Gastroesophageal sphincter (tissue), 4 donors: ENCODE results near the gene TAPBP. TPM values are rescaled to one million over a fixed set of nuclear protein-coding genes. Genes with fewer than 3 reads are reported as not detected.

ENCODE experiments used
- ATAC-seq: fragments of 150-250 bp; one replicate; pipeline ENCODE4 v1.9.1; 2016; ENCODE audit warnings: mild to moderate bottlenecking, moderate library complexity
- H3K27ac ChIP-seq, 4 donors: fragments of 200-600 bp; sonication (generic) in 3 of 4; 1 replicate in 3 of 4; 2 replicates in 1 of 4; pipeline ENCODE4 v1.5.1; 2016 to 2019
- H3K27me3 ChIP-seq: fragments of 200-600 bp; sonication (generic); one replicate; pipeline ENCODE4 v1.5.1; 2019
- H3K36me3 ChIP-seq, 2 donors: fragments of 200-600 bp; sonication (generic); one replicate each; pipeline ENCODE4 v1.5.1; 2019; ENCODE audit warnings: control low read depth in 1 of 2
- H3K4me1 ChIP-seq, 3 donors: fragments of 200-600 bp; sonication (generic); 1 replicate in 2 of 3; 2 replicates in 1 of 3; pipeline ENCODE4 v1.5.1; 2016 to 2019; ENCODE audit warnings: control low read depth in 2 of 3
- H3K4me3 ChIP-seq, 2 donors: fragments of 200-600 bp; sonication (generic); one replicate each; pipeline ENCODE4 v1.5.1; 2019; ENCODE audit warnings: mild to moderate bottlenecking in 1 of 2, moderate library complexity in 1 of 2
- H3K9me3 ChIP-seq, 3 donors: fragments of 200-600 bp; sonication (generic); one replicate each; pipeline ENCODE4 v1.5.1; 2017 to 2019; ENCODE audit warnings: control low read depth in 2 of 3
- CTCF ChIP-seq, 4 experiments: fragments of 200-600 bp in 2 of 4; fragments of 450-650 bp in 2 of 4; sonication (generic) in 1 of 4; IDR thresholded peaks; one replicate each; pipeline ENCODE4 v1.5.1; 2017 to 2019; ENCODE audit warnings: antibody characterized with exemption in 4 of 4, mild to moderate bottlenecking in 2 of 4, moderate library complexity in 2 of 4
- EP300 ChIP-seq: sonication (generic); formaldehyde crosslinking; IDR thresholded peaks from one replicate; pipeline ENCODE4 v1.6.1; 2017; ENCODE audit warnings: antibody characterized with exemption, mild to moderate bottlenecking
- POLR2A ChIP-seq, 2 donors: fragments of 450-650 bp; IDR thresholded peaks; one replicate each; pipeline ENCODE4 v1.6.1; 2017; ENCODE audit warnings: antibody characterized with exemption in 2 of 2, mild to moderate bottlenecking in 2 of 2, moderate library complexity in 1 of 2
- POLR2AphosphoS5 ChIP-seq: sonication (generic); formaldehyde crosslinking; IDR thresholded peaks from one replicate; pipeline ENCODE4 v1.6.1; 2017; ENCODE audit warnings: antibody characterized with exemption
- WGBS, 2 donors: methylation state at CpG; one replicate each; pipeline ENCODE4 v1.1.5; 2018; ENCODE audit warnings: low coverage in 1 of 2; 5-methylcytosine and 5-hydroxymethylcytosine counted together
- total RNA-seq, 4 donors: library from RNA; depleted of rRNA; stranded (reverse); fragments of >200 nt; gene quantifications; one replicate each; pipeline ENCODE4 v1.1.0, GENCODE V29; 2016

TAPBP gene
- total RNA-seq, 4 donors from 2014 or later = 62.9 to 136 (median 69.2) TPM

GRCh38 chr6:33339193-33339592 lies 25.3 kb upstream of the TAPBP start:
- WGBS, 2 donors = 81 to 85% methylated on average over 4 to 5 of the region's 6 CpGs
- H3K4me1 ChIP-seq = no peaks in the 10 kb centered on the region
- H3K4me3 ChIP-seq = no peak overlapping the region
- H3K9me3 ChIP-seq = no peaks in the 10 kb centered on the region
- ATAC-seq = no peak
- H3K27ac ChIP-seq = no peak overlapping the region
- TF ChIP-seq EP300 = no peak
- no peak for TF ChIP-seq POLR2A (IDR thresholded peaks at IDR 0.05)
- no peak for TF ChIP-seq POLR2AphosphoS5
- TF ChIP-seq CTCF (IDR thresholded peaks at IDR 0.05) = no peak
- no peaks in the 10 kb centered on the region for H3K27me3 ChIP-seq
- H3K36me3 ChIP-seq = no peaks in the 10 kb centered on the region

GRCh38 chr6:33336495-33336894 lies 22.6 kb upstream of the TAPBP start:
- TF ChIP-seq POLR2AphosphoS5 (no peak), EP300 (no peak), CTCF (IDR thresholded peaks at IDR 0.05) (no peak), POLR2A (IDR thresholded peaks at IDR 0.05) (no peak)
- H3K36me3 ChIP-seq = no peaks in the 10 kb centered on the region
- no peaks in the 10 kb centered on the region for H3K27me3 ChIP-seq
- H3K9me3 ChIP-seq = no peaks in the 10 kb centered on the region
- H3K27ac ChIP-seq = no peak overlapping the region
- H3K4me3 ChIP-seq = no peak overlapping the region
- WGBS, 2 donors = 57% methylated on average over 1 of the region's 3 CpGs; no CpG with 5 or more reads in 1 of the 2 donors
- H3K4me1 ChIP-seq = no peaks in the 10 kb centered on the region
- no peak for ATAC-seq

DNA sequence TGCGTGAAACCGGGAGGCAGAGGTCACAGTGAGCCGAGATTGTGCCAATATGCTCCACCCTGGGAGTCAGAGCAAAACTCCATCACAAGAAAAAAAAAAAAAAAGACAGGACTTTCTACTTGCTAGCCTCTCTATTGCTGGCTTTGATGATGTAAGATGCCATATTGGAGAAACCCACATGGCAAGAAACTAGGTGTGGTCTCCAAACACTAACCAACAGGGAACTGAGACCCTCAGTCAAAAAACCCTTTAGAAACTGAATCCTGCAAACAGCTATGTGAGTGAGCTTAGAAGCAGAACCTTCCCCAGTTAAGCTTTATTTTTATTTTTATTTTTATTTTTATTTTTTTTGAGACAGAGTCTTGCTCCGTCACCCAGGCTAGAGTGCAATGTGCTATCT lies 22.0 kb upstream of the TAPBP start:
- 65 to 74% methylated on average over 3 to 4 of the region's 4 CpGs for WGBS, 2 donors
- ATAC-seq = no peak

DNA sequence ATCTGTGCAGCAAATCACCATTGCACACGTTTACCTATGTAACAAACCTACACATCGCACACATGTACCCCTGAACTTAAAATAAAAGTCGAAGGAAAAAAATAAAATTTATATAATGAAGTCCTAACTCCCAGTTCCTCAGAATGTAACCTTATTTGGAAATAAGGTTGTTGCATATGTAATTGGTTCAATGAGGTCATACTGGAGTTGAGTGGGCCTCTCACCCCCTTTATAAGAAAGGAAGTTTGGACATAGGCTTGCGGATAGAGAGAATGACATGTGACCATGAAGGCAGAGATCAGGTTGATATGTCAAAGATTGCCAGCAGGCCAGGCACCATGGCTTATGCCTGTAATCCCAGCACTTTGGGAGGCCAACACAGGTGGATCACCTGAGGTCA lies 19.8 kb upstream of the TAPBP start:
- Histone ChIP-seq H3K27me3 (no peaks in the 10 kb centered on the region), H3K4me3 (no peak overlapping the region), H3K9me3 (no peaks in the 10 kb centered on the region), H3K27ac (no peak overlapping the region), H3K4me1 (no peaks in the 10 kb centered on the region), H3K36me3 (no peaks in the 10 kb centered on the region)
- no peak for ATAC-seq
- TF ChIP-seq CTCF (IDR thresholded peaks at IDR 0.05) (no peak), POLR2A (IDR thresholded peaks at IDR 0.05) (no peak), POLR2AphosphoS5 (no peak), EP300 (no peak)
- 81 to 93% methylated on average over 3 to 4 of the region's 4 CpGs for WGBS, 2 donors

More for the DNA sequence above, 22.0 kb upstream of the TAPBP start:
- H3K36me3 ChIP-seq = no peaks in the 10 kb centered on the region
- H3K4me1 ChIP-seq = no peaks in the 10 kb centered on the region
- no peak overlapping the region for H3K4me3 ChIP-seq
- H3K27me3 ChIP-seq = no peaks in the 10 kb centered on the region
- no peak overlapping the region for H3K27ac ChIP-seq
- H3K9me3 ChIP-seq = no peaks in the 10 kb centered on the region
- TF ChIP-seq CTCF (IDR thresholded peaks at IDR 0.05) = no peak
- no peak for TF ChIP-seq POLR2A (IDR thresholded peaks at IDR 0.05)
- TF ChIP-seq POLR2AphosphoS5 = no peak
- TF ChIP-seq EP300 = no peak

DNA sequence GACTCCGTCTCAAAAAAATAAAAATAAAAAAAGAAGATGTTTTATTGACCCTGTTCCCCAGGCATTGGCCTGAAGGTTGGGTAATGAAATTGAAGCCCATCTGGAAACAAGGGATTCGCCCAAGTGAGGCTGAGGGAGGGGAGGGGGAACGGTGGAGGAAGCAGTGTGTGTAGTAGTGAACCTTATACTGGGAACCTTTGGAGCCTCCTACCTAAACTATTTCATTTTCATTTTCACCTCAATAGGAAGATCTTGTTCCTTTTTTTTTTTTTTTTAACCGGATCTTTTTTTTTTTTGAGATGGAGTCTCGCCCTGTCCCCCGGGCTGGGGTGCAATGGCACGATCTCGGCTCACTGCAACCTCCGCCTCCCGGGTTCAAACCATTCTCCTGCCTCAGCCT lies 16.9 kb upstream of the TAPBP start:
- no peaks in the 10 kb centered on the region for H3K27me3 ChIP-seq
- no peak for ATAC-seq
- H3K27ac ChIP-seq = no peak overlapping the region
- H3K4me3 ChIP-seq = no peak overlapping the region
- no peaks in the 10 kb centered on the region for H3K9me3 ChIP-seq
- H3K4me1 ChIP-seq = no peaks in the 10 kb centered on the region
- WGBS, 2 donors = 92 to 94% methylated on average over 6 to 9 of the region's 10 CpGs
- H3K36me3 ChIP-seq = no peaks in the 10 kb centered on the region
- no peak for TF ChIP-seq POLR2A (IDR thresholded peaks at IDR 0.05)
- TF ChIP-seq POLR2AphosphoS5 = no peak
- no peak for TF ChIP-seq EP300
- no peak for TF ChIP-seq CTCF (IDR thresholded peaks at IDR 0.05)
